ENCODE data around the gene CORO2A.

CORO2A gene

GRCh38 chr9:98220911-98221310, 28.5 kb upstream of the CORO2A start:
- no peak for DNase-seq (ENCODE audit: low read depth)
- no peak for TF ChIP-seq CTCF (IDR thresholded peaks at IDR 0.05; ENCODE audit: low read depth, low read length, missing control alignments)

DNA sequence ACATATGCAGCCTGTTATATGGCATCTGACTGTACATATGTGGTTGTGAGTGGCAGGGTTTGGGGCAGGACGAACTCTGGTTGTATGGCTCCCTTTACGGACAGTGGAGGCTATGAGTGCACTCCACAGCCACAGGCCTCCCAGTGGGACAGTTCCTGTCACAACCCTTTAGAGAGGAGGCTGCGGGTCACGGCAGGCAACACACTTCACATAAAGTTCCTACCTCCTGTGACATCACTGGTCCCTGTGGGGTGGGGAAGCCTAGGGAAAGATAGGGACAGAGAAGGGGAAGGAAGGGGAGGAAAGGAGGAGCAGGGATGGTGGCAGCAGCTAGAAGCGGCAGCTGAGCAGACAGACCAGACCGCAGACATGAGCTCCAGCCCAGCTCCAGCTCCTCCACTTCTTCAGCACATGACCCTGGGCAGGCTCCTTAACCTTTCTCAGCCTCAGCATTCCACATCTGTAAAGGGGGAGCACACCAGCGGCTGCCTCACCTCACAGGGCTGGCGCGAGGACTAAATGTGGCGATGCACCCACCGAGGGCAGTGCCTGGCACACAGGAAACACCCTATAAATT, 27.4 kb upstream of the CORO2A start:
- no peak for TF ChIP-seq CTCF (IDR thresholded peaks at IDR 0.05; ENCODE audit: low read depth, low read length, missing control alignments)
- no peak for DNase-seq (ENCODE audit: low read depth)

More at GRCh38 chr9:98220911-98221310, 28.5 kb upstream of the CORO2A start:
- H3K4me3 ChIP-seq (ENCODE audit: low read depth, low read length), result no peak overlapping the region

GRCh38 chr9:98219364-98219716, 26.9 kb upstream of the CORO2A start:
- DNase-seq (ENCODE audit: low read depth), result no peak
- H3K4me3 ChIP-seq (ENCODE audit: low read depth, low read length), result no peak overlapping the region
- no peak for TF ChIP-seq CTCF (IDR thresholded peaks at IDR 0.05; ENCODE audit: low read depth, low read length, missing control alignments)

More for the DNA sequence above, 27.4 kb upstream of the CORO2A start:
- H3K4me3 ChIP-seq (ENCODE audit: low read depth, low read length), result no peak overlapping the region

GRCh38 chr9:98218562-98219363, 26.3 kb upstream of the CORO2A start:
- no peak for DNase-seq (ENCODE audit: low read depth)
- H3K4me3 ChIP-seq (ENCODE audit: low read depth, low read length), result no peak overlapping the region
- no peak for TF ChIP-seq CTCF (IDR thresholded peaks at IDR 0.05; ENCODE audit: low read depth, low read length, missing control alignments)

- DNase-seq (ENCODE audit: low read depth), result no peak
- TF ChIP-seq CTCF (IDR thresholded peaks at IDR 0.05; ENCODE audit: low read depth, low read length, missing control alignments), result no peak
- H3K4me3 ChIP-seq (ENCODE audit: low read depth, low read length), result no peak overlapping the region
Measured at GRCh38 chr9:98217255-98217654, 24.8 kb upstream of the CORO2A start.

DNA sequence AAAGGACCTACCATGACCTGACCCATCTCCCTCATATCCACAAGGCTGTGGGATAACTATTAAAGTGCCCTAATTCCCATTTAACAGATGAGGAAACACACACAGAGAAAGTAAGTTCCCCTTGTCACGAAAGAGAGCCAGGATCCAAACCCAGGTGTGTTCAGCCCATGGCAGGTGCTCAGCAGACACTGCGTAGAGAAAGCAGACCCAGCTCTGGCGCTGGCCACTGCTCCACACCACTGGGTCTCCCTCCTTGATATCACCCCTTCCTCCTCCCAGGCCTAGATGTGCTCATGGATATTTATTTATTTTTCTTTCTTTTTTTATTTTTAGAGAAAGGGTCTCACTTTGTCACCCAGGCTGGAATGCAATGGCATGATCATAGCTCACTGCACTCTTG, 24.0 kb upstream of the CORO2A start:
- no peak overlapping the region for H3K4me3 ChIP-seq (ENCODE audit: low read depth, low read length)
- no peak for DNase-seq (ENCODE audit: low read depth)
- TF ChIP-seq CTCF (IDR thresholded peaks at IDR 0.05; ENCODE audit: low read depth, low read length, missing control alignments), result no peak

DNA sequence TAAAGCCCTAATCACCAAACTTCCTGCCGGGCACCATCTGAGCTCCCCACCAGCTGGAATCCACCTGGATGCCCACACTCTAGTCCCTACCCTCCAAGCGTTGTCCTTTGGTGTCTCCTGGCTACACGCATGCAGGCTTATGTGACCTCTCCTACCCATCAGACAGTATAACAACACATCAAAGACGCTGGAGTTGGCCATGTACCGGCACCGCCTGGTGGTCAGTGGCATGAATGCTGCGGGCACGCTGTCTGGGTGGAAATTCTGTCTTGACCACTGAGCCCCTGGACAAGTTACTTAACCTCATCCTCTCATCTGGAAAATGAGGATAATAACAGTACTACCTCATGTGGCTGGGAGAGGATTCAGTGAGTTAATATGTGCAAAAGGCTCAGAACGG, 23.4 kb upstream of the CORO2A start:
- H3K4me3 ChIP-seq (ENCODE audit: low read depth, low read length), result no peak overlapping the region
- DNase-seq (ENCODE audit: low read depth), result no peak
- peak; percentile 47 for TF ChIP-seq CTCF (IDR thresholded peaks at IDR 0.05; ENCODE audit: low read depth, low read length, missing control alignments)

Measured in GM12864 (cell line).